Measurements from ENCODE around the gene TBCA.

TBCA gene

DNA sequence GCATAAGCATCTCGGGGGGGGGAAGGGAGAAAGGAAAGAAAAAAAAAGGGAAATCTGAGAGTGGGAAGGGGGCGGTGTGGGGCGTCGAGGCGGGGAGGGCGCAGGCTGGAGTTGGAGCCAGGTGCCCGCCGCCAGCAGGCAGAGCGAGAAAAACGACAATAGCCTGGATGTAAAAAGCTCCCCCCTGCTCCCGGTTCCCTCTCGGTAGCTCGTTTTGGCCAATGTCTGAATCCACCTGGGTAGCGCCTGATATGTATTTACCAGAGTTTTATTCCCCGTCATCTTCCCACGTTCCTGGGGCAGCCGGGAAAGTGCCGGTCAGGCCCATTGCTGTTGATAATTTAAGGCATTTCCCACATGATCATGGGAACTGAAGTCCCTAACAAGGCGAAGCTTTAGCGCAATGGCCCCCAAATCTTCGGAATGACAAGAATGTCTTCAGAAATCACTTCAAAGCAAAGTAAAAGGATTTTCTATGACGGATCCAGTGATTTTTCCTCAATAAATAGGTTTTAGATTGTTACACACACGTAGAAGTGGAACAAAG is 134.7 kb downstream of the TBCA start:
- no peak for DNase-seq

All from DMS79 (cell line).